Amygdala (tissue), 56 donors: ENCODE measurements around the gene FAM161B.
A peak's percentile ranks its signal among the peaks of the same experiment; 100 is the strongest.
"Not testable (repeated sequence)": the region's sequence is repeated elsewhere in the genome, so short reads cannot be mapped to it uniquely, and the experiment has no call there.

ENCODE experiments used
- DNase-seq, 56 donors: peaks; one replicate each; lab custom pipeline; 2025; lab: John Stamatoyannopoulos, UW

Gene FAM161B

GRCh38 chr14:73944432-73945158, 5.3 kb downstream of the FAM161B start:
- DNase-seq, result no peak

DNA sequence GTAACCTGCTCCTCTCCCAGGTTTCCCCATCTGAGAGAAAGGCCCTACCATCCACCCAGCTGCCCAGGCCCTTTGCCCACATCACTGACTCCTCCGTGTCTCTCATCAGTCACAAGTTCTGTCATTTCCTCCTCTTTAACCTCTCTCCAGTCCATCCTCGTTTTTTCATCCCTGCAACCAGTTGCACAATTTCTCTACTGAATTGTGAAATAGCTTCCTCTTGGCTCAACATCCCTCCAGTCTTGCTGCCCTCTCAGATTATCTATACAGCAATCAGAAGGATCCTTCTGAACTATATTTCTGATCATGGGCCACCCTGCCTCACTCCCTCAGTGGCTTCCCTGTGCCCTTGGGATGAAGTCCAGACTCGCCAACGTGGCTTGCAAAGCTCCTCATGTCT, 6.8 kb downstream of the FAM161B start:
- DNase-seq, result peak in 2 of 56 donors; percentile 1

DNA sequence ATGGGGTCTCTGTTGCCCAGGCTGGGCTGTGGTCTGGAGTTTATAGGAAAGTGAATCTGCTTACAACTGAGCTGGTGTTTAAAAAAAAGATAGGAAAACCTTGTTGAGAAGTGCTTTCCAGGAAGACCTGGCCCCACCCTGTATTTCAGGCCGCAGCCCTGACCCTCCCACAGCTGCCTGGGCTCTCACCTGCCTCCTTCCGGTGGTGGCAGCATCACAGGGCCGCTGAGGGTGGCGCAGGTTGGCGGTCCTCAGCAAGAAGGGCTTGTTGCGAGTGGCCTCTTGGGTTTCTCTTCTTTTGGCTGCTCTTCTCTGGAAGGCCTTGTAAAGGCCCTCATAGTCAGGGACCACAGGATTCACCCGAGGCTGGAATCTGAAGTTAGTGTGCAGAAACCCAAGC, 7.7 kb downstream of the FAM161B start:
- DNase-seq, result no peak

- no peak for DNase-seq
These were observed 12.9 kb downstream of the FAM161B start for GRCh38 chr14:73937012-73937411.

DNA sequence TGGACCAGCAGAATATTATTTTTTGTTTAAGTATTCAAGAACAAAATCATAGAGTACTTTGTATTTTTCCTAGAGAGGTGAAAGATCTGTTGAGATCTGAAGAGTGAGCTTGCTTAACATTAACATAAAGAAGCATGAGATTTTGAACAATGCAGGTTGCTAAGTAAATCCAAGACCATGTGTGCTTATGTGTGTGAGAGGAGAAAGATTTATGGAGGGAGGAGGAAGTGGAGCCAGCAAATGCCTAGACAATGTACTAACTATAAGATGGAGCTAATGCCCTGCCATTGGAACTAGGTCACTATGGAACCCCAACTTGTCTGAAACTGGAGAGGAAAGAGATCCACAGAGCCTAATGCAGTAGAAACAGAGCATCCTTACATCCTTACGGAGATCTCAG, 13.3 kb downstream of the FAM161B start:
- no peak for DNase-seq

GRCh38 chr14:73935666-73936065, 14.2 kb downstream of the FAM161B start:
- DNase-seq, result no peak

DNA sequence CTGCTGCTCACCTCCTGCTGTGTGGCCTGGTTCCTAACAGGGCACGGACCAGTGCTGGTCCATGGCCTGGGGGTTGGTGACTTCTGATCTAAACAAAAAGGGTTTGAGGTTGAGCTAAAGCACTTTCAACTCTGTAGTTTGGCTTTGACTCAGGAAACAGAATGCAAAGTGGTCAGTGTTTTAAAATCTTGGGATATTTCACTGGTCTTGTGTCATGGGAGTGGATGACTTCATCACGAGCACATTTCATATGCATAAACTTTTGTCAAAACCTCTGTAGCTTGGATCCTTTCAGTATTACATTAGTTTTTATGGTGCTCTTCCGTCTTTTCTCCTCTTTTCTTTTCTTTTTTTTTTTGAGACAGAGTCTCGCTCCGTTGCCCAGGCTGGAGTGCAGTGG, 25.6 kb downstream of the FAM161B start:
- DNase-seq, result no peak

- DNase-seq, result not testable (repeated sequence)
These were observed 30.4 kb downstream of the FAM161B start for GRCh38 chr14:73919457-73919856.

- no peak for DNase-seq
These were observed 33.6 kb downstream of the FAM161B start for GRCh38 chr14:73916324-73916723.

DNA sequence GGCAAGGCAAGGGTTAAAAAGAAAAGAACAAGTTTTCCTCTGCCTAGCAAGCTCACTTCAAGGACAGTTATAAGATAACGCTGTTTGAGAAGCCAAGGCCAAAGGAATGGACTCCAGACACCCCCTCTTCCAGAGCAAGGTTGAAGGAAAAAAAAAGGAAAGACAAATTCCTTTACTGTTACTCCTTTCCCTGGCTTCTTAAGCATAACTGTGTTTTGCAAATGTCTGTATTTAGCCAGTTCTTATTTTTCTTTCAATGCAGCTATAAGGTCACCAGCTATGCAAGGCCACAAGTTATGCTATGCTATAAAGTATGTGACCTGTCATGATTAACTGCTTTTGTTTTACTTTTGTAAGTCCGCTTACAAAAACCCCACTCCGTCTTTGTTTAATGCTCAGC, 36.6 kb downstream of the FAM161B start:
- no peak for DNase-seq

DNA sequence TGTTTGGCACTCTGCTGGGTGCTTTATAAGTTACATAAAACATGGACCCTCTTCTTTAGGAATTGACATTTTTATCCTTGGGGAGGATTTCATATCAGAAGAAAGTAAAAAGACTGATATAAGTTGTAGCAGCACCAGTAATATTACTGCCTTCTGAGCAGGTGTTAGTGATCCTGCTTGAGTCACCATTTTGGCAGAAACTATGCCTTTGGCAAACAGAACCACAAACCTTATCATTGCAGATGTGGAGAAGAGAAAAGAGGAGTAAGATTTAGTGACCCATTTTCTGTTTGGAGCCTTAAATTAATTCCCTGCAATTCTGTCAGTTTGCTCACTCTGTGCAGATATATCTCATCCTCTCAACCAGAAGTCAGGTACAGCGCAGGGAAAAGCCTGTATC, 40.2 kb downstream of the FAM161B start:
- no peak for DNase-seq

DNA sequence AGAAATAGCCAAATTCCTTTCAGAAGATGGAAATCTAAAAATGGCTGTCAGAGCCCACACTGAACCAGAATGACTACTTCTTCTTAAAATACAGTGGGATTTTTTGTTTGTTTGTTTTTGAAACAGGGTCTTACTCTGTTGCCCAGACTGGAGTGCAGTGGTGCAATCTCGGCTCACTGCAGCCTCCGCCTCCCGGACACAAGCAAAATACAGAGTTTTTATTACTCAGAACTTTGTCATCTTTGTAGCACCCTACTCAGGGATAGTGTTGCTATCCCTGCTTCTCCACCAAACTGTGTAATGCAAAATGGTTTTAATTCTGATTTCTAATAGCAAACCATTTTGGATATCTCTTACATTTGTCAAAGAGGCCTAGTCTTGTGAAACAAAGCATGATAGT, 46.9 kb downstream of the FAM161B start:
- no peak for DNase-seq

- DNase-seq, result no peak
These were observed 53.4 kb downstream of the FAM161B start for GRCh38 chr14:73896521-73896920.

- peak in 4 of 56 donors; percentile 1 to 13 (median 6) for DNase-seq
These were observed 54.0 kb downstream of the FAM161B start for GRCh38 chr14:73895939-73896338.

DNA sequence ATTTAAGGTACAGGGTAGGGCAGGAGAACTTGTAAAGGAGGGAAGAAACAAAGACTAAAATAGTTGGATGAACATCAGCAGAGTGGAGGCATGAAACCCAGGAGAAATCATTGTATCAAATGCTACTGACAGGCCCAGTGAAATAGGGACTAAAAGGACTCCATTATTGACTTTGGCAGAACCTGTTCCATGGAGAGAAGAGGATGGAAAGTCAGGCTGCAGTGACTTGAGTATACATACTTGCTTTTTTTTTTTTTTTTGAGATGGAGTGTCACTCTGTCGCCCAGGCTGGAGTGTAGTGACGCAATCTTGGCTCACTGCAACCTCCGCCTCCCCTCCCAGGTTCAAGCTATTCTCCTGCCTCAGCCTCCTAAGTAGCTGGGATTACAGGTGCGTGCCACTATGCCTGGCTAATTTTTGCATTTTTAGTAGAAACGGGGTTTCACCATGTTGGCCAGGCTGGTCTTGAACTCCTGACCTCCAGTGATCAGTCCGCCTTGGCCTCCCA, 55.7 kb downstream of the FAM161B start:
- DNase-seq, result not testable (repeated sequence)

DNA sequence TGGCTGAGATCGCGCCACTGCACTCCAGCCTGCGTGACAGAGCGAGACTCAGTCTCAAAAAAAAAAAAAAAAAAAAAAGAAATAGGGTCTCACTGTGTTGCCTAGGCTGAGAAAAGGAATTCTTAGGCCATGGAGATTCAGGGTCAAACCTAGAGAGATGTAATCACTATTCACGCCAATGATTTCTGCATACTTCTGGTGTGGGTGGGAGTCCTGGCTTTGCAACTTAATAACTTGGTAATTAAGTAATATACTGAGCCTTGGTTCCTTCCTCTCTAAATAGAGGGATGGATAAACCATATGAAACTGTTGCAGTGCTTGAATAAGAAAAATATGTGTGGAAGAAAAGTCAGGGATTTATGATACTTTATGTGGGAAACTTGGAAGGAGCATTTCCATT, 60.5 kb downstream of the FAM161B start:
- DNase-seq, result no peak

DNA sequence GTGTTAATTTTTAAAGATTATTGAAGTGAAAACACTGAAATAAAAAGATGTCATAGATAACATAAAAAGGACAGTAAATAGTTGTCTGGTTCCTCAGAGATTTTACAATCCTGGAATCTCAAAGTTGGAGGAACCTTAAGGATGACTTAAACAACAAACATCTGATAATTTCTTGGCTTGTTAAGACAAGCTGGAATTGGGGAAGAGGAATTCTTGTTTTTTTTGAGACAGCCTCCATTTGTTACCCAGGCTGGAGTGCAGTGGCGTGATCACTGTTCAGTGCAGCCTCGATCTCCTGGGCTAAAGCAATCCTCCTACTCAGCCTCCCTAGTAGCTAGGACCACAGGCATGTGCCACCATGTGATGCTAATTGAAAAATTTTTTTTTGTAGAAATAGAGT, 60.9 kb downstream of the FAM161B start:
- no peak for DNase-seq

DNA sequence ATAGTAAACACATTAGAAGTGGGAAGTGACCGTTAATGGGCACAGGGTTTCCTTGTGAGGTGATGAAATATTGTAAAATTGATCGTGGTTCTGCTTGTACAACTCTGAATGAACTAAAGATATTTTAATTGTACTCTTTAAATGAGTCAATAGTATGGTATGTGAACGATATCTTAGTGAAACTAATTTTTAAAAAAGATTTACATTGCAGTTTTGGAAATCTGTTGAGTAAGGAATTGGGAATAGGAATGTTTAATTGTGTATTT, 61.5 kb downstream of the FAM161B start:
- no peak for DNase-seq

GRCh38 chr14:73887694-73888459, 62.0 kb downstream of the FAM161B start:
- no peak for DNase-seq

DNA sequence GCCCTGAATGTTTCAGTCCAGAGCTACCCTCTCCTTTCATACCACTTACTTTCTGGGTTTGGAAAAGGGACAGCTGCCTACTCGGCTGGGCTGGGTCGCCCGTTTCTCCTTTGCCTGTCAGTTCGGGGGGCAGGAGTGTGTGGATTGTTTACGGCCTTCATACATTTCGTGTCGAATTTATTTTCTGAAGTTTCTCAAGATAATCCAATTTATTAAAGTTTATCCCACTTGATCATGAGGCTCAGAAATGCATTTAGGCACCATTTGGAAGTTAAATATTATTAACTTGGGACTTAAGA, 62.6 kb downstream of the FAM161B start:
- no peak for DNase-seq

DNA sequence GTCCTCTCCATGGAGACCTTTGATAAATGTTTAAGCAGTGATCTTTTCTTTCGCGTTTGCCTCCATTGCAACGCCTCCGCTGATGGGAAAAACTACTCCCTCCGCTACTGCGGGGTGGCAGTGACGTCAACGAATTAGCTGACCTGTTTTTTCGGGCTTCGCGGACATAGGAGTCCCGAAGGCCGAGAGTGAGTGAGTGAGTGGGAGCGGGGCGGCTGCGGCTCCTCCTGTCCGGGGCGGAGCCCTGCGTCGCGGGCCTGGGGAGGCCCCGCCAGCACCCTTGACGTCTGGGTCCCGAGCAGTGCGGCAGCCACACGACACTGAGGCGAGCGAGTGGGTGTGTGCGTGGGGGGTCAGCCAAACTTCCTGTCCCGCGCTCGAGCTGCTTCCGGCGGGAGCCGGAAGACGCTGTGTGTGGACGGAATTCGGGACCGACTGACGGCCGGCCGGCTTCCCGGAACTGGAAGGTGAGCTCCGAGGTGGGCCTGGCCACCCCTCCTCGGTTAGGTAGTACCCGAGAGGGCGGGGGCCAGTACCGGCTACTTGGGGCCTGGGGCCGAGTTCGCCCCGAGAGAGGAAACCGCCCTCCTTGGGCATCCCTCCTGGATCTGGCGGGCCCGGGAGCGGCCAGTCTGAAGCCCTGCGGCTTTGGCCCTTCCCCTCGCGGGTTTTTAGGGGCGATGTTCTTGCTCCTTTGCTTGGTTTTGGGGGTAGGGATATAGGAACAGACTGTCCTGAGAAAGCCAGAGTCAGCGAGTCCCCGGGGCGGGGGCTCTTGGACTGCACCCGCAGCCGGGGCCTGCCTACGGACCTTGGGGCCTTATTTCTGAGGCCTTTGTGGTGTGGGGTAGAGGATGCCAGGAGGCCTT, 63.2 kb downstream of the FAM161B start, which contains the start of gene ZNF410:
ZNF410 (plus strand) TSS at position 411 of the 869 bp plus-strand sequence. CDS start 5,317 bp downstream, outside the sequence.
- peak; percentile 57 to 94 (median 84) for DNase-seq
